IgD-negative memory B cell (primary cell): Measurements from ENCODE around the gene DOCK9. TPM values are rescaled to one million over a fixed set of nuclear protein-coding genes. Genes with fewer than 3 reads are reported as not detected.
A peak's percentile ranks its signal among the peaks of the same experiment; 100 is the strongest.
"Not testable (repeated sequence)": the region's sequence is repeated elsewhere in the genome, so short reads cannot be mapped to it uniquely, and the experiment has no call there.

Source experiments
- H3K27ac Mint-ChIP-seq, 3 donors: one replicate each; pipeline ENCODE4 v1.8.0; 2020 to 2022; ENCODE audit warnings: mild to moderate bottlenecking in 3 of 3, mixed read lengths in 3 of 3, moderate library complexity in 1 of 3
- H3K27me3 Mint-ChIP-seq: one replicate; pipeline ENCODE4 v1.8.0; 2021; ENCODE audit warnings: mixed read lengths
- H3K36me3 Mint-ChIP-seq: one replicate; pipeline ENCODE4 v1.8.0; 2020; ENCODE audit warnings: mild to moderate bottlenecking, mixed read lengths
- H3K4me1 Mint-ChIP-seq, 3 donors: one replicate each; pipeline ENCODE4 v1.8.0; 2020 to 2022; ENCODE audit warnings: mixed read lengths in 3 of 3, mild to moderate bottlenecking in 1 of 3
- H3K4me3 Mint-ChIP-seq, 4 donors: one replicate each; pipeline ENCODE4 v1.8.0; 2020 to 2022; ENCODE audit warnings: mild to moderate bottlenecking in 4 of 4, mixed read lengths in 4 of 4, moderate library complexity in 3 of 4
- H3K9me3 Mint-ChIP-seq, 3 donors: one replicate each; pipeline ENCODE4 v1.8.0; 2020 to 2021; ENCODE audit warnings: mixed read lengths in 3 of 3, mild to moderate bottlenecking in 1 of 3
- polyA plus RNA-seq: library from polyadenylated mRNA; unstranded; fragments of 300-500 nt; fragmentation: Illumina TruSeq; gene quantifications from one replicate; pipeline ENCODE4 v1.2.3, GENCODE V29; 2021

DOCK9 gene
- polyA plus RNA-seq, 1 donor from 2014 or later, result 4.1 TPM

DNA sequence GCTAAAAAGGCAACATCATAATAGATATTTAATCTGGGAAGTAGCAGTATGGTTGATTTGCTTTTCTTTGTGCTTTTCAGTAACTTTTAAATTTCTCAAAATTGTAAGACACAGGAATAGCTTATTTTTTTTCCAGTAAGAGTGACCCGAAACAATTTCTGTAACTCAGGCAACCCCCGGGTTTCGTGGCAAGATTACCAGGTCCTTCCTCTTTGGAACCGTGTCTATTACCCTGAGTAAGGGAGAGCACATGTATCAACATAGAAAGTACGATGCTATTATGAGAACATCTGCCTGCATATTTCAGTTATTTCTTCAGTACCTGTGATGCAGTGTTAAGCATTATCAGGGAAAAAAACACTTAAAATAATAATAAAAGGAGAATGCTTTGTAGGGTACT is 64.1 kb downstream of the DOCK9 start:
- H3K27me3 Mint-ChIP-seq, result no peaks in the 10 kb centered on the region
- no peaks in the 10 kb centered on the region for H3K9me3 Mint-ChIP-seq
- H3K4me3 Mint-ChIP-seq, result no peak overlapping the region
- peaks cover 10% of the 10 kb centered on the region for H3K36me3 Mint-ChIP-seq
- peaks cover 4 to 10% (median 4%) of the 10 kb centered on the region in 3 donors for H3K4me1 Mint-ChIP-seq
- no peak overlapping the region for H3K27ac Mint-ChIP-seq

DNA sequence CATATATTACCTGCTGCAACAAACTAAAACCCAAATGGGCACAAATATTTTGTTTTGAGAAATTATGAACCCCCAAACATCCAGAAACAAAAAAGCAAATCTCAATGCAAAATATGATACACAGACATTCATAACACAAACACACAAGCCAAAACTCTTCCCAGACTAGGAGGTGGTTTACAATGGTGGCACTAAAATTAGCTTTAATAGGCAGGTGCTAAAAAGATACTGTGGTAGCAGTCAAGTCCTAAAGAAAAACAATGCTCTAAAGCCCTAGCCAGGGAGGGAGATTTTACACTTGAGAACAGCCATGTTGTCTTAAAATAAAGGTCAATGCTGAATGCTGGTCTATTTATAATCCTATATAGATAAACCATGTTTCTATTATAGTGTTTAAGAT is 65.0 kb downstream of the DOCK9 start:
- Mint-ChIP-seq H3K36me3 (peaks cover 11% of the 10 kb centered on the region), H3K27ac (no peak overlapping the region), H3K9me3 (no peaks in the 10 kb centered on the region), H3K4me3 (no peak overlapping the region), H3K4me1 (peaks cover 0 to 6% (median 0%) of the 10 kb centered on the region in 3 donors), H3K27me3 (no peaks in the 10 kb centered on the region)

DNA sequence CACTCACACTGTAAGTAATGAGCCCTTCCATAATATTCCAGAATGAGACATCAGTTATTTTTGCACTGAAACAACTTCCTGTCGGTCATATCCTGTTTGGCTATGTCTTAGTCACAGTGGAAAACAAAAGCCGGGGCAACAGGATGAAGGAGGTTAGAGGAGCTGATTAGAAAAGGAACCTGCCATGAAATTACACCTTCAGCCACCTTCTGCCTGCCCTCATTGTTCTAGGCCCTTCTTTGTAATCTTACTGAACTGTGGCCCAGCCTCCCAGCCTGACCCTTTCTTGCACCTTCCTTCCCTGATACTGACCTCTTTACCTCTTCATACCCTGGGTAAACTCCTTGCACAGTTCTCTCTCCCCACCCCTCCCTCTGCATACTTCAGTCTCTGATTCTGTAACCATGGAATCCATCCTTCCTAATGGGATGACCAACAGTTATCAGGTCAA is 67.3 kb downstream of the DOCK9 start:
- no peak overlapping the region for H3K4me3 Mint-ChIP-seq

DNA sequence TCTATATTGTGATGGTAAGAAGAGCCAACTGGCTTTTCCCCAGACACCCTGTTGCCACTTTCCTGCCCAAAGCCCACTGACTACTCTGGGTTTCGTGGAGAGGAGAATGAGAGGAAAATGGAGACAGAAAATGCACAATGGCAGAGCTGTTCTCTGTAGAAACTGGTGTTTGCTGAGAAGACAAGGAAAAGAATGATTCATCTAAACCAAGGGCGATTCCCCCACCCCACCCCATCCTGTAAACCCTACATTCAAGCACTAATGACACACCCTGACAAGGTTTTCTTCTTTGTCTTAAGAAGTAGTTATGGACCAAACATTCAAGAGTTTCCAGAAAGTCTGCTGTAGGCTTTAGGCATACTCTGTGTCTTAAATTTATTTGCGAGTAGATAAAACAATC is 68.8 kb downstream of the DOCK9 start:
- Mint-ChIP-seq H3K27ac (no peak overlapping the region), H3K9me3 (no peaks in the 10 kb centered on the region), H3K4me1 (peaks cover 0 to 6% (median 0%) of the 10 kb centered on the region in 3 donors), H3K36me3 (peaks cover 12% of the 10 kb centered on the region), H3K27me3 (no peaks in the 10 kb centered on the region), H3K4me3 (no peak overlapping the region)

More for the DNA sequence above, 67.3 kb downstream of the DOCK9 start:
- Mint-ChIP-seq H3K9me3 (no peaks in the 10 kb centered on the region), H3K4me1 (peaks cover 0 to 6% (median 0%) of the 10 kb centered on the region in 3 donors), H3K27ac (no peak overlapping the region), H3K27me3 (no peaks in the 10 kb centered on the region), H3K36me3 (peaks cover 13% of the 10 kb centered on the region)

DNA sequence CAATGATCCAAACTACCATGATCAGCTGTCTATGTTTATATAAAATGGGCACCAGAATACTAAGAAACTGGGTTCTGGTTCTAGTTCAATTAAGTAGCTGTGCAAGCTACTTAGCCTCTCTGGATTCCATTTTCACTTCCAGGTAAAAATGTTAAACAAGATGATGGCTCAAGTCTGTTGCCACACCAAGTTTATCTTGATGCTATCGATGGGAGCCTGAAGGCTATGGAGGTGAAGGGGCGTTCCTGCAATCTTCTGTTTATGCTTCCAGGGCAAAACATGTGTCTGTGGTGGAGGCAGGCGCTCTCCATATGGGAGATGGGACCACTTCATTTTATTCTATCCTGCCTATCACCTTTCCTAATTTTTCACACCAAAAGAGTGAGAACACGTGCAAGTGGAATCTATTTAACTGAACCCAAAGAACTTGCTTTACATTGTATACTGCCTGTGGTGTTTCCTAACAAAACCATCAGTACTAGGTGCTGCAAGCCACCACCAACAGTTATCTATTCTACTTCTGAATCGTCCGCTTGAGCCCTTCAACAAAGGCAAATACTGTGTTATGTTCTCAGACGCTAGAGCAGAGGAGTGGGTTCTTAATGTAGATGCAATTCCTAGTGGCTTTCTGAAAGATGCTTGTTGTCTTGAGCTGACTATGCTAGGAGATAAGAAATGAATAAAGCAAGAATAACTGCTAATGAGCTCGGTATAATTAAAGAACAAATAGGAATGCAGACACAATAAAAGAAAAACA is 70.9 kb downstream of the DOCK9 start:
- Mint-ChIP-seq H3K36me3 (peaks cover 11% of the 10 kb centered on the region), H3K27me3 (no peaks in the 10 kb centered on the region), H3K9me3 (no peaks in the 10 kb centered on the region), H3K4me3 (no peak overlapping the region), H3K4me1 (peaks cover 0 to 6% (median 0%) of the 10 kb centered on the region in 3 donors), H3K27ac (peak overlapping the region in 1 of 3 donors; percentile 14)

DNA sequence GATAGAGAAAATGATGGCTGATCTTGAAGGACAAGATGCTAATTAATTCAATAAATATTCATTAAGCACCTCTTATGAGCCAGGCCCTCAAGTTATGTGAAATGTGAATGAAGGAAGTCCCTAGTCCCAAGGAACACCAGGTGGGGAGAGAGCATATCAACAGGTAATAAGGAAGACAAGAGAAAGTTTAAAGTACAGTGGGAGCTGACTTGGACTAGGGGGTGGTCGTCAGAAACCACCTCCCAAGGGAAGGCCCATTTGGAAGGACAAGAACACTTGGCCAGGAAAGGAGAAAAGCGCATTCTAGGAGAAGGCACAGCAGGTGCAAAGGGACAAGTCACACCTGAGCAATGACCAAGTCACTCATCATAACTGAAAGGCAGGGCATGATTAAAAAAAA is 72.7 kb downstream of the DOCK9 start:
- H3K4me1 Mint-ChIP-seq, result no peaks in the 10 kb centered on the region
- H3K27ac Mint-ChIP-seq, result no peak overlapping the region
- no peaks in the 10 kb centered on the region for H3K27me3 Mint-ChIP-seq
- no peak overlapping the region for H3K4me3 Mint-ChIP-seq
- H3K9me3 Mint-ChIP-seq, result no peaks in the 10 kb centered on the region
- peaks cover 13% of the 10 kb centered on the region for H3K36me3 Mint-ChIP-seq

DNA sequence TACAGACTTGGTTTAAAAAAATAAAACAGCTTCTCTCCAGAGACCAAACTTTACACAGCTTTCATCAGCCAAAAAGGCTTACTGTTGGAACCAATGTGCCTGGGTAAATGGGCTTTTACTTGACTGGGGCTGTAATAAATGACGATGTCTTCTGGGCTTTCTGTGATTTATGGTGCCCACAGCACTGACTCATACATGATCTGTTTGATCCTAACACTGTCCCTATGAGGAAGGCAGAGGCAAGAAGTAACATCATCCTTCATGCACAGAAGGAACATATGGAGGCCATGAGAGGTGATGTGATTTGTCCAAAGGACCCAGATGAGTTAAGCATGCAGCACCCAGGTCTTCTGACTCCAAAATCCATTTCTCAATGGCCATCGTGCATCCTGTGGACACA is 77.4 kb downstream of the DOCK9 start:
- Mint-ChIP-seq H3K9me3 (no peaks in the 10 kb centered on the region), H3K4me3 (no peak overlapping the region), H3K27ac (peak overlapping the region in 1 of 3 donors; percentile 36), H3K4me1 (peaks cover 0 to 5% (median 0%) of the 10 kb centered on the region in 3 donors), H3K27me3 (no peaks in the 10 kb centered on the region), H3K36me3 (peaks cover 11% of the 10 kb centered on the region)

DNA sequence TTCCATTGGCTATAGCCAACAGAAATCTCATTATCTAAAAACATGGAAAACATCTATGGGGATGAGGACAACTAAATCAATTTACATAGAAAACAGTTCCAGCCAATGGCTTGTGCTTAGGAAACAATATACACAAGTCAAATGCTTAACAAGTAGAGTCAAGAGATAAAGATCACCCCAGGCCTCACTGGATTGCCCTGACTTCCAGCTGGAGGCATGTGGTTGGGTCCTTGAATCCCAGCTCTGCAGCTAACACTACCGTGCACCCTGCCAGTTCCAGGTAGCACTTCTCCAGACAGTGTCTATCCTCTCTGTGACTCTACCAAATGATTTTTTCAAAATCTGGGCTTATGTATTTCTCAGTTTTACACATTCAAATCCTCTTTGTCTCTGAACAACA is 80.2 kb downstream of the DOCK9 start:
- Mint-ChIP-seq H3K4me1 (peaks cover 3 to 8% (median 7%) of the 10 kb centered on the region in 3 donors), H3K27me3 (no peaks in the 10 kb centered on the region), H3K4me3 (no peak overlapping the region), H3K9me3 (no peaks in the 10 kb centered on the region), H3K36me3 (peaks cover 9% of the 10 kb centered on the region), H3K27ac (no peak overlapping the region)

DNA sequence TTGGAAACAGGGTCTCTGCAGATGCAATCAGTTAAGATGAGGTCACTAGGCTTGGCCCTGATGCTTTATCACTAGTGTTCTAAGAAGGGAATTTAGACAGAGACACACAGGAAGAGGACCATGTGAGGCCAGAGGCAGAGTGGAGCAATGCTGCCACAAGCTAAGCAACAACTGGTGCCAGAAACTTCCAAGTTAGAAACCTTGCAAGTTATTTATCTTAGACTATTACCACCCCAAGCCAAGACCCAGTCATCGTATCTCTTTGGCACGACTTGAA is 81.1 kb downstream of the DOCK9 start:
- no peaks in the 10 kb centered on the region for H3K9me3 Mint-ChIP-seq
- no peaks in the 10 kb centered on the region for H3K27me3 Mint-ChIP-seq
- H3K4me3 Mint-ChIP-seq, result no peak overlapping the region
- peaks cover 3 to 12% (median 7%) of the 10 kb centered on the region in 3 donors for H3K4me1 Mint-ChIP-seq
- H3K27ac Mint-ChIP-seq, result no peak overlapping the region
- peaks cover 9% of the 10 kb centered on the region for H3K36me3 Mint-ChIP-seq

DNA sequence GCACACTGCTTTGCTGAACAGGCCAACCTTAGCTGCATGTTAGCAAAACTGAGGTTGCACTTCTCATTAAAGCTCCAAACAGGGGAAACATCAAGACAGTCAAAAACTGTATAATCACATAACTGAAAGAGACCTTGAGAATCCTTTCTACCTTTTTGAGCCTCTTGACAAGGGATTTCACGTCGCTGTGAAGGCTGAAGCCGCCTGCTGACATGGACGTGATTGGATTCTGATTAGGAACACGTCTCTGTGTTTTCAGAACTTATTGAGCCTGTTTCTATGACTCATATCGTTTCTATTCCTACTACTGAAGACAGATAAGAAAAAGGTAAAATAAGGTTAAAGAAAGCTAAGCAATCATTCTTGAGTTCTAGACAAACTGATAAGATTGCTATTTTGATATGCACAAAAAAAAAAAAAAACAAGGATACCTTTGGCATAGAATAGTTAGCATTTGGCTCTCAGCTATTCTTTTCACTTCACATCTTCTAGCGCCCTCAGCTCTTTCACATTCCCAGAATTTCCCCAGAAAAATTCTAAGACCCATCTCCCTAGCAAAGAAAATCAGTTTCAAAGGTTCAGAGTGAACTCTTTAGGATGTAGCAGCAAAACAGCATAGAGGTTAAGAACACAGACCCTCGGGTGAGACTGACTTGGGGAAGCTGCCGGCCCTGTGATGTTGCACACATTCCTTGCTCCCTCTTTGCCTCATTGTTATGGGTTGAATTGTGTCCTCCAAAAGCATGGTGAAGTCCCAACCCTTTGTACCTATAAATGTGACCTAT is 81.6 kb downstream of the DOCK9 start:
- peaks cover 3 to 12% (median 7%) of the 10 kb centered on the region in 3 donors for H3K4me1 Mint-ChIP-seq
- no peak overlapping the region for H3K27ac Mint-ChIP-seq
- H3K9me3 Mint-ChIP-seq, result no peaks in the 10 kb centered on the region
- H3K36me3 Mint-ChIP-seq, result peaks cover 9% of the 10 kb centered on the region
- no peaks in the 10 kb centered on the region for H3K27me3 Mint-ChIP-seq
- no peak overlapping the region for H3K4me3 Mint-ChIP-seq

DNA sequence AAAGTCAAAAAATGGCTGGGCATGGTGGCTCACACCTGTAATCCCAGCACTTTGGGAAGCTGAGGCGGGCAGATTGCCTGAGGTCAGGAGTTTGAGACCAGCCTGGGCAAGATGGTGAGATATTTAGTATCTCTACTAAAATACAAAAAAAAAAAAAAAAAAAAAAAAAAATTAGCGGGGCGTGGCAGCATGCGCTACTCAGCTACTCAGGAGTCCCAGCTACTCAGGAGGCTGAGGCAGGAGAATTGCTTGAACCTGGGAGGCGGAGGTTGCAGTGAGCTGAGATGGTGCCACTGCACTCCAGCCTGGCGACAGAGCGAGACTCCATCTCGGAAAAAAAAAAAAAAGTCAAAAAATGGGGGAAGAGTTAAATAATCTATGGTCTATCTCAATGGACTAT is 83.0 kb downstream of the DOCK9 start:
- H3K27ac Mint-ChIP-seq, H3K27me3 Mint-ChIP-seq, H3K4me3 Mint-ChIP-seq, H3K36me3 Mint-ChIP-seq, H3K9me3 Mint-ChIP-seq: not testable (repeated sequence)
- H3K4me1 Mint-ChIP-seq, result peaks cover 3 to 12% (median 7%) of the 10 kb centered on the region in 3 donors

DNA sequence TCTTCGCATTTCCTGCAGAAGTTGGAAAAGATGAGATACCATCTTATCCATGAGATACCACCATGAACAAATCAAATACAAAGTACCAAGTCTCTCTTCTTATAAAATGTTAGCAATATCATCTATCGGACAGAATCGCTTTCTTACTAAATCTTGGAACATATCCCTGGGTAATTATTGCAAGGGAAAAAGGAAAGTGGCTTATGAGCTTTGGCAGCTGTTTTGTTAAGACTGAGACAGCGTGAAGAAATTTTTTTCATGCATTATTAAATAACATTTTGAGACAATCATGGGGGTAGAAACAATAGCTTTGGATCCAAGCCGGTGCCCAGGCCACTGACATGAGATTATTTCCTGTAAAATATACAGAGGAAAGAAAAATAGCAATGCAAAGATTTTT is 84.5 kb downstream of the DOCK9 start:
- Mint-ChIP-seq H3K4me1 (peaks cover 3 to 12% (median 7%) of the 10 kb centered on the region in 3 donors), H3K36me3 (peaks cover 9% of the 10 kb centered on the region), H3K27me3 (no peaks in the 10 kb centered on the region)

DNA sequence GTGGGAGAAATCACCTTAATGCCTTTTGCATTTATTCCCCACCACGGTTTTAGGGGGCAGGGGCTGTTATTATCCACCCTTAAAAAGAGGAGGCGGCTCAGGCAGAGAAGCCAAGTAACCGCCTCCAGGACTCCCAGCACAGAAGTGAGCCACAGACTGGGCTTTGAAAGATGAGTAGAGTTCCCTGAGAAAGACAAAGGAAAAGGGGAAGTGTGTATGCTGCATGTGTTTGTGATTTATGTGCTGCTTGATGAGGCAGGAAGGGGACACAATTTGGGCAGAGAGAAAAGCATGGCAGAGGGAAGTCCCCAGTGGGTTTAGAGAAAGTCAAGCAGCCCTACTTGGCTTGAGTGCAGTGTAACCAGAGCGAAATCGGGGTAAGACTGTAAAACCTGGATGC is 85.0 kb downstream of the DOCK9 start:
- peaks cover 3 to 12% (median 7%) of the 10 kb centered on the region in 3 donors for H3K4me1 Mint-ChIP-seq
- H3K9me3 Mint-ChIP-seq, result no peaks in the 10 kb centered on the region
- H3K27me3 Mint-ChIP-seq, result no peaks in the 10 kb centered on the region
- peaks cover 9% of the 10 kb centered on the region for H3K36me3 Mint-ChIP-seq
- no peak overlapping the region for H3K4me3 Mint-ChIP-seq
- no peak overlapping the region for H3K27ac Mint-ChIP-seq

More for the DNA sequence above, 84.5 kb downstream of the DOCK9 start:
- H3K27ac Mint-ChIP-seq, result no peak overlapping the region
- no peaks in the 10 kb centered on the region for H3K9me3 Mint-ChIP-seq
- H3K4me3 Mint-ChIP-seq, result no peak overlapping the region

DNA sequence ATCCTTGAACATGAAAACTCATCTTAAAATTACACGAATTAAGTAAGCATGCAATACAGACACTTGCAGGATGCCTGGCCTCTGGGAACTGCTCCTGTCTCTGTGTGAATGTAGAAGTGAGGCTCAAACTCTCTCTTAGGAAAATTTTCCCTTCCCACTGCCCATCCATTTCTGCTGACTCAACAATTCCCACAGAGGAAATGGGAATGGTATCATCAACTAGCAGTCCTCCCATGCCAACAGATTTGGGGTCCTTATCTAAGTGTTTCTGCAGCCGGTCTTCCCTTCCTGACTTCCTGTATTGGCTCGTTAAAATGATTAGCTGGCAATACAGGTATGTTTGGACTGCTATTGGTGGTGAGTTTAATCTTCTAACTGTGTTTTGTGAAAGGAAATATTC is 85.8 kb downstream of the DOCK9 start:
- no peak overlapping the region for H3K27ac Mint-ChIP-seq
- H3K9me3 Mint-ChIP-seq, result no peaks in the 10 kb centered on the region
- no peaks in the 10 kb centered on the region for H3K27me3 Mint-ChIP-seq
- H3K36me3 Mint-ChIP-seq, result peaks cover 5% of the 10 kb centered on the region
- H3K4me3 Mint-ChIP-seq, result no peak overlapping the region
- peaks cover 3 to 12% (median 3%) of the 10 kb centered on the region in 3 donors for H3K4me1 Mint-ChIP-seq

DNA sequence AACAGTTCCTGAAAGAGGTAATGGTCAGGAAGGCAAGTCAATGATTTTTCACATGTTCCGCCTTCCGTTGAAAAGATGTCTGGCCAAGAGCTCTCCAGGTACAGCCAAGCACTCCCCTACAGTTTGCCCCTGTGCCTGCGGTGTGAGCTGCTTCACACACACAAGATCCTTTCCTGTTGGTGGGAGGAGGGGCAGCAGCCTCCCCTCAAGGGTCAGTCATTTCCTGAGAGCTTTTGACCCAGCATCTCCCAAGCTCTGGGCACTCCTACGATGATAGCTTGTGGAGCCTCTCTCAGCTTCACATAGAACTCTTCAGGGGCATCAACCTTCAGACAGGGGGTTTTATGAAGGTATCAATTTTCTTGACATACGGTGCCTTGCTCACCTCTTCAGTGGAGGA is 86.9 kb downstream of the DOCK9 start:
- Mint-ChIP-seq H3K27me3 (no peaks in the 10 kb centered on the region), H3K27ac (no peak overlapping the region), H3K9me3 (no peaks in the 10 kb centered on the region), H3K4me1 (peaks cover 2 to 12% (median 3%) of the 10 kb centered on the region in 3 donors), H3K4me3 (no peak overlapping the region), H3K36me3 (peaks cover 5% of the 10 kb centered on the region)

DNA sequence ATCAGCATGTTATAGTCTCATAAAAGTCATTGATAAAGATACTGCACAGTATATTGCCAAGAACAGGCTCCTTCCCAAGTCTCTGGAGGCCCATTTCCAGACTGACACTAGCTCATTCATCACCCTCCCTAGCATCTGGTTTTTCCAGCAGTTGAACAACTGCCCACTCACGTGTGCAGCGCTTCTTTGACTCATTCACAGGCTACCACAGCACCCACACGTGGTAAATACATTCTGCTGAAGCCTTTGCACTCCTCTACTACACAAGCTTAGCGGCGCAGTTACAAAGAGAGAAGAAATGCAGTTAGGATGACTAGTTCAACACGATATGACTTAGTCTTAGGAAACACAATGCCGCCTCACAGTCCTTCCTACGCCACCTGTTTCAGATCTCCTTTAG is 87.7 kb downstream of the DOCK9 start:
- Mint-ChIP-seq H3K4me3 (no peak overlapping the region), H3K9me3 (no peaks in the 10 kb centered on the region), H3K36me3 (peaks cover 5% of the 10 kb centered on the region), H3K27ac (no peak overlapping the region), H3K27me3 (no peaks in the 10 kb centered on the region), H3K4me1 (peaks cover 2 to 12% (median 3%) of the 10 kb centered on the region in 3 donors)
